Activated naive CD8-positive, alpha-beta T cell treated with anti-CD3 and anti-CD28 coated beads, Interleukin-2, amount 50 U/mL, for 16 hours (primary cell): Measurements from ENCODE around the gene RASSF10.

Experiments
- DNase-seq: peaks from one replicate; pipeline ENCODE4 v3.0.0-alpha.2; 2020; ENCODE audit warnings: low read depth, low spot score

Gene RASSF10

DNA sequence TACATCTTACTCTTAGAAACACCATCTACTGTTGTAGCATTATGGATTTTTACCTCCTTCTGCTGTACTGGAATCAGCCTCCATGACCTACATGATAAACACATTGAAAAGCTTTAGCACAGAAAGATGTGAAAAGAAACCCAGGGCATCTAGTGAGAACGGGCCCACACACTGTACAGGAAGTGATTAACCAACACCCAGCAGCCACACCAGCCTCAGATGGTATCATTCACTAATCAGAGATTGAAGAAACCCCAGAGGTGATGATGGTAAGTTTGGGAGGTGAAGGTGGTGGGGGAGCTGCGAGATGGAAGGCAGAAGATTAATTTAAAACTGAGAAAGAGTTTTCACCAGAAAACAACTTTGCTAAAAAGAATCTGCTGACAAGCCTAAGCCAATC lies 46.1 kb downstream of the RASSF10 start:
- no peak for DNase-seq

DNA sequence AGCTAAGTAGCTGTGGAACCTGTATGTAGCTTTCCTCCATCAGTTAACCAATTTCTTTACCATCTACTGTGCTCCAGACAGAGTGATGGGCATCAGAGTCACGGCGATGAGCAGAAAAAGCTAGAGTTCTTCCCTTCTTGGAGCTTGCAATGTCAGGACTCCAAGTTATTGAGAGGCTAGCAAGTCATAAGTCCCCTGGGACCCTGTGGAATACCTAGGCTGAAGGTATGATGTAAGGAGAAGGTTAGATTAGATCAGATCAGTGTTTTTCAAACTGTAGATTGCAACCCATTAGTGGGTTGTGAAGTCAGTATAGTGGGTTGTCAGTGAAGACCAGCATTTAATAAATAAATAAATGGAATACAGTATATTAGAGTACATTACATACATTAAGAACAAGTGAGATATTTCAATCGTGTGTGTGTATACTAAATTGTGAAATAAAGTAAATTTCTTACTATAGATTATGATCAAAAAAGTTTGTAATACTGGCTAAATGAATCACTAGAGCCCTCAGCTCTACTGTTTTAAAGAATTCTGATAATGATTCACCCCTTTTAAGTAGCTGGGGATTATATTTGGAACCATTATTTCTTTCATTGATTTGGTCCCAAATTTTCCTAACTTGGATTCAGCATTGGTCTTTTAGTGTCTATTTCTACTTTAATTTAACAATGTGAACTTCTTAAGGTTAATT lies 52.3 kb downstream of the RASSF10 start:
- no peak for DNase-seq
